Transverse colon (tissue), 4 donors: Measurements from ENCODE around the gene MCUB. TPM values are rescaled to one million over a fixed set of nuclear protein-coding genes. Genes with fewer than 3 reads are reported as not detected.

Experiments
- DNase-seq: peaks from one replicate; pipeline ENCODE4 v3.0.0-alpha.2; 2019
- H3K27ac ChIP-seq, 4 donors: fragments of 200-600 bp; sonication (generic); 2 replicates each; pipeline ENCODE4 v1.5.1; 2016 to 2018; ENCODE audit warnings: inconsistent platforms in 4 of 4
- H3K27me3 ChIP-seq: fragments of 200-600 bp; sonication (generic); 2 replicates; pipeline ENCODE4 v1.5.1; 2017; ENCODE audit warnings: inconsistent platforms
- H3K36me3 ChIP-seq, 4 donors: fragments of 200-600 bp; sonication (generic); 2 replicates each; pipeline ENCODE4 v1.5.1; 2017 to 2019; ENCODE audit warnings: inconsistent platforms in 4 of 4
- H3K4me1 ChIP-seq, 4 donors: fragments of 200-600 bp; sonication (generic); 2 replicates each; pipeline ENCODE4 v1.5.1; 2017 to 2020; ENCODE audit warnings: inconsistent platforms in 4 of 4
- H3K4me3 ChIP-seq, 4 donors: fragments of 200-600 bp; sonication (generic); 1 replicate in 1 of 4; 2 replicates in 3 of 4; pipeline versions ENCODE4 v1.5.1 to v1.6.1; 2017 to 2019; ENCODE audit warnings: inconsistent platforms in 4 of 4
- H3K9me3 ChIP-seq, 2 donors: fragments of 200-600 bp; sonication (generic); 2 replicates each; pipeline ENCODE4 v1.5.1; 2017 to 2019; ENCODE audit warnings: inconsistent platforms in 2 of 2
- EP300 ChIP-seq: sonication (generic); formaldehyde crosslinking; IDR thresholded peaks from one replicate; pipeline ENCODE4 v1.6.1; 2017; ENCODE audit warnings: antibody characterized with exemption, low read depth
- POLR2A ChIP-seq: fragments of 450-650 bp; IDR thresholded peaks from one replicate; pipeline ENCODE4 v1.6.1; 2016; ENCODE audit warnings: antibody characterized with exemption, mild to moderate bottlenecking, moderate library complexity
- POLR2AphosphoS5 ChIP-seq, 3 donors: sonication (generic); formaldehyde crosslinking; IDR thresholded peaks; one replicate each; pipeline ENCODE4 v1.6.1; 2016; ENCODE audit warnings: antibody characterized with exemption in 3 of 3
- WGBS, 2 donors: methylation state at CpG; one replicate each; pipeline ENCODE4 v1.1.5; 2018; ENCODE audit warnings: low coverage in 1 of 2; 5-methylcytosine and 5-hydroxymethylcytosine counted together
- in situ Hi-C, 4 donors: fragments of 200-750 bp; cut with MboI; loops; one replicate each; pipeline versions ENCODE4 v1.15.0 to v1.15.1; 2017; ENCODE audit warnings: low sequenced_read_pairs in 3 of 4, low pct_ligation_motif_present in 1 of 4, low pct_unique_long_range_greater_than_20kb in 1 of 4
- intact Hi-C: fragments of 100-400 bp; cut with DNase I; formaldehyde crosslinking; loops from one replicate; pipeline ENCODE4 v1.15.1; 2023; ENCODE audit warnings: low total_unique reads
- total RNA-seq, 4 donors: library from RNA; depleted of rRNA; stranded (reverse); fragments of >200 nt; gene quantifications; one replicate each; pipeline ENCODE4 v1.1.0, GENCODE V29; 2016
- TF ChIP-seq, protein P1 (sequence below), 5 experiments: fragments of 200-600 bp in 3 of 5; fragments of 450-650 bp in 2 of 5; sonication (generic) in 3 of 5; IDR thresholded peaks; 1 replicate in 2 of 5; 2 replicates in 3 of 5; pipeline ENCODE4 v1.5.1; 2016 to 2017; ENCODE audit warnings: antibody characterized with exemption in 5 of 5, inconsistent platforms in 3 of 5, mild to moderate bottlenecking in 2 of 5, moderate library complexity in 1 of 5

Gene MCUB
- total RNA-seq, 4 donors from 2014 or later = 4.6 to 15.7 (median 8.8) TPM

DNA sequence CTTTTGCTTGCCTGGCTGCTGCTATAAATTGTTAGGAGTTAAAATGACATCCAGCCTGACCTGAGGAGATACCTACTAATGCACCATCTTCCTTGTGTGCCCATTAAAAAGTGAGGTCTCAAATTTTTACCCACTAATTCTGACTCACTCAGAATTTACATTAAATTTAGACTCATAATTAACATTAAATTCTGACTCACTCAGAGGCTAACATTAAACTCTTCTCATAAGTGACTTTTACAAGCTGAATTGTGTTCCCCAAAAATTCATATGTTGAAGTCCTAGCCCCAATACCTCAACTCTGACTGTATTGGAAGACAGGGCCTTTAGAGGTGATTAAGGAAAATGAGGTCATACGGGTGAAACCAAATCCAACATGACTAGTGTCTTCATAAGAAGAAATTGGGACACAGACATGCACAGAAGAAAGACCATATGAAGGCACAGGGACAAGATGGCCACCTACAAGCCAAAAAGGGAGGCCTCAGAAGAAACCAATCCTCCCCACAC lies 131.4 kb downstream of the MCUB start:
- TF ChIP-seq POLR2AphosphoS5 (IDR thresholded peaks at IDR 0.05) = no peak
- no peak for TF ChIP-seq EP300
- TF ChIP-seq, protein P1, sequence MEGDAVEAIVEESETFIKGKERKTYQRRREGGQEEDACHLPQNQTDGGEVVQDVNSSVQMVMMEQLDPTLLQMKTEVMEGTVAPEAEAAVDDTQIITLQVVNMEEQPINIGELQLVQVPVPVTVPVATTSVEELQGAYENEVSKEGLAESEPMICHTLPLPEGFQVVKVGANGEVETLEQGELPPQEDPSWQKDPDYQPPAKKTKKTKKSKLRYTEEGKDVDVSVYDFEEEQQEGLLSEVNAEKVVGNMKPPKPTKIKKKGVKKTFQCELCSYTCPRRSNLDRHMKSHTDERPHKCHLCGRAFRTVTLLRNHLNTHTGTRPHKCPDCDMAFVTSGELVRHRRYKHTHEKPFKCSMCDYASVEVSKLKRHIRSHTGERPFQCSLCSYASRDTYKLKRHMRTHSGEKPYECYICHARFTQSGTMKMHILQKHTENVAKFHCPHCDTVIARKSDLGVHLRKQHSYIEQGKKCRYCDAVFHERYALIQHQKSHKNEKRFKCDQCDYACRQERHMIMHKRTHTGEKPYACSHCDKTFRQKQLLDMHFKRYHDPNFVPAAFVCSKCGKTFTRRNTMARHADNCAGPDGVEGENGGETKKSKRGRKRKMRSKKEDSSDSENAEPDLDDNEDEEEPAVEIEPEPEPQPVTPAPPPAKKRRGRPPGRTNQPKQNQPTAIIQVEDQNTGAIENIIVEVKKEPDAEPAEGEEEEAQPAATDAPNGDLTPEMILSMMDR (IDR thresholded peaks at IDR 0.05) = no peak
- TF ChIP-seq POLR2A = no peak
- Histone ChIP-seq H3K4me1 (no peaks in the 10 kb centered on the region), H3K27ac (no peak overlapping the region), H3K4me3 (no peak overlapping the region), H3K36me3 (peaks cover 0 to 50% (median 27%) of the 10 kb centered on the region in 4 donors), H3K27me3 (no peaks in the 10 kb centered on the region), H3K9me3 (no peaks in the 10 kb centered on the region)
- DNase-seq = no peak
- WGBS, 2 donors = 75 to 100% methylated on average over 1 of the region's 1 CpG
- intact Hi-C loops = no loop called here
- in situ Hi-C loops = no loop called here

DNA sequence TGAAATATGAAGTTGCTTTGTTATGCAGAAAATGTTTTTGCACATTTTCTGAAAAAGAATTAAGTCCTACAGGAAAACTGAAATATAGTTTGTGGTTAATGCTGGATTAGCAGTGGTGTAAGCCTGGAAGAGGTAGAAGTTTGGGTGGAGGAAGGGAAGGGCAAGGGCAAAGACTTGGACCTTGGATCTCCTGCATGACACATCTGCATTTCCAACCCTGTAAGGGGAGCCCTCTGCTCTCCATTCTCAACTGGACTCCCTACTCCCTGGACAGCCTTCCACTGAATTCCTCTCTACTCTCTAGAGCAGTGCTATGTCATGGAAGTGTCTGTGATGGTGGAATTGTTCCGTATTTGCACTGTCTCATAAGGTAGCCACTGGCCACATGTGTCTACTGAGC lies 138.6 kb downstream of the MCUB start:
- 86 to 100% methylated on average over 1 of the region's 1 CpG for WGBS, 2 donors
- Histone ChIP-seq H3K27me3 (no peaks in the 10 kb centered on the region), H3K27ac (no peak overlapping the region), H3K4me1 (peaks cover 0 to 35% (median 23%) of the 10 kb centered on the region in 4 donors), H3K36me3 (peaks cover 0 to 14% (median 2%) of the 10 kb centered on the region in 4 donors), H3K9me3 (no peaks in the 10 kb centered on the region), H3K4me3 (no peak overlapping the region)
- TF ChIP-seq EP300 = no peak
- in situ Hi-C loops = no loop called here
- intact Hi-C loops = no loop called here
- DNase-seq = no peak

DNA sequence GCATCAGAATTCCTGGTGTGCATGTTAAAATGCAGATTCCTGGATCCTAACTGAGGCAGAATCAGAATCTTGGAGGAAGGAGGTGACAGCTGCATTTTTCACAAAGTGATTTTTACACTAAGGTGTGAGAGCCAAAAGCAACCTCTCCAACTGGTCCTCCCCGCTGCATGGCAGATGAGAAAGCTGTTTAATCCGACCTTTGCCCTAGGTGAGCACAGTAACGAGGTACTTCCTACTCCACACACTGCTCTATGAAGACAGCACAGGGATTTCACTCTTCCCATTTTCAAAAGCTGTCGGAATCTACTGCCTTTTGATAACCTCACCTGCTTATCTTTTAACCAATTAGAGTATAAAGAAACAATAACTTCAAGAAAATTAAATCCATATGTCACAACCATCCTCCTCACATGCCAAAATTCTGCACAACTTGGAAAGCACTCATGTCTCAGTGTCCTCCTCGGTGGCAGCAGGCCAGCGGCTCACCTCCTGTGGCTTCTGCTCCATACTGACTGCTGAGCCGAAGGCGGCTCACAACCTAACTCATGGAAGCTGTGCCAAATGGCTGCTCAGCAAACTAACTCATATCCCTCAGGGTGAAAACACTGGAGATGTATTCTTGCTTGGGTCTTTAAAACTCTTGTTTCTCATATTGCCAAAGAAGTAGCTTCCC lies 139.6 kb downstream of the MCUB start:
- H3K4me1 ChIP-seq = peaks cover 5 to 45% (median 27%) of the 10 kb centered on the region in 4 donors
- intact Hi-C loops = loop anchor here (10.0 kb wide), 1 partner anchor 115 kb away; the partner anchor contains the start of gene GAR1
- H3K27ac ChIP-seq = peak overlapping the region; percentile 64 to 94 (median 78)
- no peaks in the 10 kb centered on the region for H3K27me3 ChIP-seq
- H3K9me3 ChIP-seq = no peaks in the 10 kb centered on the region
- peaks cover 0 to 8% (median 2%) of the 10 kb centered on the region in 4 donors for H3K36me3 ChIP-seq
- in situ Hi-C loops = loop anchor here in 3 of 4 donors (25.0 kb wide), 2 partner anchors 113 to 262 kb away; partner anchors contain the start of genes SEC24B (in 3 of the 3), CFI (in 2 of the 3) and GAR1 (in 2 of the 3)
- H3K4me3 ChIP-seq = no peak overlapping the region
- 55% methylated on average over 8 of the region's 8 CpGs; no CpG with 5 or more reads in 1 of the 2 donors for WGBS, 2 donors
- DNase-seq = peak; percentile 61
- peak in 1 of 3 donors; percentile 37 for TF ChIP-seq POLR2AphosphoS5 (IDR thresholded peaks at IDR 0.05)
- TF ChIP-seq, protein P1 (IDR thresholded peaks at IDR 0.05) = no peak

DNA sequence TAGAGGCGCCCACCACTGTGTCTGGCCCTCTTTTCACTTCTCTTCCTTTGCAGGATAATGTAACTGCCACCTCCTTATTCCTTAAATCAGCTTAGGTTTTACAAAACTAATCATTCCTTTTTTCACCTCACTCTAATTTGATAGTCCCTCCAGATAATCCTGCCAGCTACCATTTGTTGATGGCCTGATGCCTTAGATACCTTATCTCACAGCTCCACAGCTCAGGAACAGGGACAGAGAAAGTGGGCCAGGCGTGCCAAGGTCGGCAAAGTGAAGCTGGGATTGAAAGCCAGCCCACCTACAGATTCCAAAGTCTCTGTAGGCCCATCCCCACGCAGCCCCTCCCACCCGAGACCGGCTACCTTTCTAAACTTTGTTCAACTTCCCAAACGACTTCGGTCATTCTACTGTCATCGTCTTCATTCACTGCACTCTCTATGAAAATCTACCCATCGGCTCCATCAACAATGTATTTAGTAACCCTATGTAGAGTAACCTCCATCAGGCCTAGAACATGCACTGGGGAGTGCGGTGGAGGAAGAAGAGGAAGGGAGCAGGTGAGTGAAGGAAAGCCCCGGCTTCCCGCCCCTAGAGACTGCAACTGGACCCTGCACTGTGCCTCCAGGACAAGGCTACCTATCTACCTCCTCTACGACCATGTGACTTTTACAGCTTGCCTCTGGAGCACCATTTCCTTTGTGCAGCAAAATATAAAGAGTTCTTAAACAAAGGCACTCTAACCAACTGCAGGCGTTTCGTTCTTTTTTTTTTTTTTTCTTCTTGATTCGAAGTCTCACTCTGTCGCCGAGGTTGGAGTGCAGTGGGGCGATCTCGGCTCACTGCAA lies 141.7 kb downstream of the MCUB start:
- intact Hi-C loops (loop anchor here (10.0 kb wide), 1 partner anchor 113 kb away; the partner anchor contains the start of gene GAR1), in situ Hi-C loops (loop anchor here in 3 of 4 donors (25.0 kb wide), 2 partner anchors 111 to 264 kb away; partner anchors contain the start of genes SEC24B (in 3 of the 3), CFI (in 2 of the 3) and GAR1 (in 2 of the 3))
- no peaks in the 10 kb centered on the region for H3K27me3 ChIP-seq
- H3K4me1 ChIP-seq = peaks cover 6 to 52% (median 28%) of the 10 kb centered on the region in 4 donors
- DNase-seq = peak; percentile 52
- H3K27ac ChIP-seq = peak overlapping the region; percentile 91 to 95 (median 93)
- peaks cover 0 to 4% (median 0%) of the 10 kb centered on the region in 4 donors for H3K36me3 ChIP-seq
- WGBS, 2 donors = 34 to 43% methylated on average over 17 to 21 of the region's 21 CpGs
- H3K4me3 ChIP-seq = peak overlapping the region; percentile 57 to 83 (median 71)
- TF ChIP-seq, protein P1 (IDR thresholded peaks at IDR 0.05) = peak in 1 of 5 experiments; percentile 33
- TF ChIP-seq EP300 (no peak), POLR2AphosphoS5 (IDR thresholded peaks at IDR 0.05) (peak in 1 of 3 donors; percentile 29), POLR2A (peak; percentile 16)
- no peaks in the 10 kb centered on the region for H3K9me3 ChIP-seq
